DOHH2 (cell line): ENCODE data around the gene ERC2.

ENCODE experiments used
- H3F3A ChIP-seq: fragments of 200-600 bp; sonication (generic), shearing (Covaris generic); 2 replicates; pipeline ENCODE4 v1.6.0; 2016; ENCODE audit warnings: antibody characterized with exemption, mild to moderate bottlenecking; ENCODE audit not compliant: control insufficient read depth, insufficient read depth
- H3K27ac ChIP-seq: fragments of 200-600 bp; sonication (generic); 2 replicates; pipeline ENCODE4 v1.5.1; 2014; ENCODE audit warnings: low read depth, mild to moderate bottlenecking, low read length, moderate library complexity
- H3K27me3 ChIP-seq: fragments of 200-600 bp; sonication (generic); 2 replicates; pipeline ENCODE4 v1.6.1; 2014; ENCODE audit warnings: mild to moderate bottlenecking, low read length, mixed read lengths; ENCODE audit not compliant: control insufficient read depth
- H3K36me3 ChIP-seq: fragments of 200-600 bp; sonication (generic); 2 replicates; pipeline ENCODE4 v1.6.1; 2014; ENCODE audit warnings: mild to moderate bottlenecking, low read length, moderate library complexity, mixed read lengths; ENCODE audit not compliant: control insufficient read depth
- H3K4me1 ChIP-seq: fragments of 200-600 bp; sonication (generic); 2 replicates; pipeline ENCODE4 v1.6.1; 2014; ENCODE audit warnings: mild to moderate bottlenecking, low read length, mixed read lengths; ENCODE audit not compliant: control insufficient read depth
- H3K4me2 ChIP-seq: fragments of 200-600 bp; sonication (generic); 2 replicates; pipeline ENCODE4 v1.6.0; 2014; ENCODE audit warnings: mild to moderate bottlenecking, low read length, moderate library complexity
- H3K4me3 ChIP-seq: fragments of 200-600 bp; sonication (generic); 2 replicates; pipeline ENCODE4 v1.5.1; 2014; ENCODE audit warnings: mild to moderate bottlenecking, low read length, mixed read lengths
- H3K79me2 ChIP-seq: fragments of 200-600 bp; sonication (generic); 2 replicates; pipeline ENCODE4 v1.6.1; 2014; ENCODE audit warnings: mild to moderate bottlenecking, low read length, mixed read lengths; ENCODE audit not compliant: control insufficient read depth
- H3K9me2 ChIP-seq: fragments of 200-600 bp; sonication (generic); replicated peaks from 2 replicates; pipeline ENCODE4 v1.6.1; 2014; ENCODE audit warnings: mild to moderate bottlenecking, low read length, mixed read lengths; ENCODE audit not compliant: control insufficient read depth
- H3K9me3 ChIP-seq: fragments of 200-600 bp; sonication (generic); 2 replicates; pipeline ENCODE4 v1.6.1; 2014; ENCODE audit warnings: antibody characterized with exemption, low read length, mixed read lengths; ENCODE audit not compliant: control insufficient read depth, insufficient read depth
- H4K20me1 ChIP-seq: fragments of 200-600 bp; sonication (generic); 2 replicates; pipeline ENCODE4 v1.6.0; 2014; ENCODE audit warnings: low read depth, mild to moderate bottlenecking, antibody characterized with exemption, low read length, moderate library complexity; ENCODE audit not compliant: control insufficient read depth, insufficient read depth
- CTCF ChIP-seq: fragments of 200-600 bp; sonication (generic); IDR thresholded peaks from one replicate; pipeline ENCODE4 v1.5.1; 2014; ENCODE audit warnings: antibody characterized with exemption, mild to moderate bottlenecking, low read depth, low read length; ENCODE audit not compliant: poor library complexity, severe bottlenecking
- EZH2phosphoT487 ChIP-seq: fragments of 200-600 bp; sonication (generic); IDR thresholded peaks from 2 replicates; pipeline ENCODE4 v1.6.1; 2017; ENCODE audit warnings: borderline replicate concordance, mild to moderate bottlenecking, antibody characterized with exemption, low read length, moderate library complexity, mixed read lengths

Gene ERC2

DNA sequence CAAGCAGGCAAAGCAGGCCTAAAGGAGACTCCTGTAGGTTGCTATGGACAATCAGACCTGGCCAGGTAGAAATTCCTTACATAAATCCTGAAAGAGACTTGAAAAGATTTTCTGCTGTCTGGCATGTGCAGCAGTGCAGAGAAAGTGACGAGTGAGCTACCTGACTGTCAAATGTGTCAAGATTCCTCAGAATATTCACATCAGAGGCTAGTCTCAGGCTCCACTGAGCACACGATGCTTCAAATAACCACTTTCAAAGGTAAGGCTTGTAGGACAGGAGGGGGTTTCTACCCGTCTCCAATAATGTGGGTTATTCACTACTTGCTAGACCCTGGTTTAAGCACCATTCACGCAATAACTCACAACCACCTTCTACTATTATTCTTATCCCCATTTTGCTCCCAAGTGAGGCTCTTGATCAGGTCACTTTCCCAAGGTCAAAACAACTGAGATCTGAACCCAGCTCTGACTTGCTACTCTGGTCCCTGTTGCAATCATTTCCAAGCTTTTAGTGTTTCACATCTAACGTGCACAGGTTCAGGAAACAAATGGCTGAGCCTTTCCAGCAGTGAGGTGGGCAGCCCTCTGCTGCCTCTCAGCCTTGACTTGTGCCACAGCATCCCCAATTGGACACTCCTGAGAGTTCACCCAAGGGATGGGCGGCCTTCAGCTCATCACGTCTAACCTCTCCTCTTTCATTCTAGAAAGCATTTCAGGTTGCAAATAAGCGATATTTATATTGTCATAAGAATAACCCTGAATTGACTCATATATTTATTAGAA, 651.3 kb downstream of the ERC2 start:
- Histone ChIP-seq H3K27me3 (no peaks in the 10 kb centered on the region), H3F3A (no peaks in the 10 kb centered on the region), H3K4me2 (no peak overlapping the region), H4K20me1 (no peaks in the 10 kb centered on the region), H3K4me1 (no peaks in the 10 kb centered on the region), H3K9me2 (no peaks in the 10 kb centered on the region), H3K36me3 (no peaks in the 10 kb centered on the region), H3K27ac (no peak overlapping the region), H3K79me2 (no peaks in the 10 kb centered on the region), H3K4me3 (no peak overlapping the region), H3K9me3 (no peaks in the 10 kb centered on the region)
- TF ChIP-seq EZH2phosphoT487 (no peak), CTCF (no peak)

DNA sequence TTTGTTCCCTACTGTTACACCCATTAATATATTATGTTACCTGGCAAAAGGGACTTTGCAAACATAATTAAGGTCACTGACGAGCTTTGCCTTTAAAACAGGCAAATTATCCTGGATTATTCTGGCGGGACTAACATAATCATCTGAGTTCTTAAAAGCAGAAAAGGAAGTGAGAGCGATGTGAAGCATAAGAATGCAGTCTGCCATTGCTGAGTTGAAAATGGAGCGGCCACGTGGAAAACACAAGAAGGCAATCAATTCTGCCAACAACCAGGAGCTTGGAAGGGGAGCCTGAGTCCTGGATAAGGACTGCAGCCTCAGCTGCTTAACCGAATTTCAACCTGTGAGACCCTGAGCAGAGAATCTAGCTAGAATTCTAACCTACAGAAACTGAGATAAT, 653.0 kb downstream of the ERC2 start:
- no peak overlapping the region for H3K4me2 ChIP-seq
- no peak overlapping the region for H3K4me3 ChIP-seq
- no peaks in the 10 kb centered on the region for H3K79me2 ChIP-seq

DNA sequence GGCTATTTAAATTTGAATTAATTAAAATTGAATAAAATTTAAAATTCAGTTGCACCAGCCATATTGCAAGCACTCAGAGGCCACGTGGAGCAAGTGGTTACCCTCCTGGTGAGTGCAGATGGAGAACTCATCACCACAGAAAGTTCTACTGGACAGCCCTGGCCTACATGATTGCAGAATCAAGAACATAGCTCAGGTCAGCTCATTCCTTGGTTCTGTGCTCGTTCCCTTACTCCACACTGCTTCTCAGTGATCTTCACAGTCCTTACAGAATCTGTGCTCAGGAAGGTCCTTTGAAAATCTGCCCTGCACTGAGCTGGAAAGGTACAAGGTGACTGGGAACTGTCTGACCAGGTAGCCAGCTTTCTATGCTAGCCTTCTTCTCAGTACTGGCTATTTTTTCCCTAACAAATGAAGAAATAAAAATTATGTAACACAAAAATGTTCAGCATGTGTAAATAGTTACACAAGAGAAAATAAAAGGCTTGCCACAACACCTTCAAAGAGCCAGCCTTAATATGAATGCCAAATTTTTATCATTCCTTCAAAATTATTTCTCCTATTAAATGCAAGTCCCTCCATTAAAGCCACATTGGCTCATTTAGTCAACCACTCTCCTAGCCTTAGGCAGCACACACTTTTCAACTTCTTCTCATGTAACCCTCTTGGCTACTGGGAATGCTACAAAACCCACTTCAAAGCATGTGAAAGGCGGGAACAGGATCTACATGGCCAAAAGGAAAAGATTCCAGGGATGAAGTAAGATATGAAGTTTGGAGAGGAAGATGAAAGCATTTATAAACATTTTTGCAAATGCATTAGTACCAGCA, 654.8 kb downstream of the ERC2 start:
- no peaks in the 10 kb centered on the region for H4K20me1 ChIP-seq
- H3K4me2 ChIP-seq: no peak overlapping the region
- no peaks in the 10 kb centered on the region for H3K4me1 ChIP-seq
- no peaks in the 10 kb centered on the region for H3K9me2 ChIP-seq
- no peaks in the 10 kb centered on the region for H3K27me3 ChIP-seq
- H3K9me3 ChIP-seq: no peaks in the 10 kb centered on the region
- H3K4me3 ChIP-seq: no peak overlapping the region
- no peaks in the 10 kb centered on the region for H3F3A ChIP-seq
- H3K27ac ChIP-seq: no peak overlapping the region
- no peaks in the 10 kb centered on the region for H3K36me3 ChIP-seq
- TF ChIP-seq EZH2phosphoT487 (no peak), CTCF (no peak)
- no peaks in the 10 kb centered on the region for H3K79me2 ChIP-seq

More for the DNA sequence above, 653.0 kb downstream of the ERC2 start:
- Histone ChIP-seq H3K36me3 (no peaks in the 10 kb centered on the region), H3K9me3 (no peaks in the 10 kb centered on the region), H3F3A (no peaks in the 10 kb centered on the region), H3K9me2 (no peaks in the 10 kb centered on the region), H4K20me1 (no peaks in the 10 kb centered on the region), H3K4me1 (no peaks in the 10 kb centered on the region), H3K27me3 (no peaks in the 10 kb centered on the region), H3K27ac (no peak overlapping the region)
- TF ChIP-seq EZH2phosphoT487 (no peak), CTCF (no peak)
